ENCODE results near the gene COL13A1.

DNA sequence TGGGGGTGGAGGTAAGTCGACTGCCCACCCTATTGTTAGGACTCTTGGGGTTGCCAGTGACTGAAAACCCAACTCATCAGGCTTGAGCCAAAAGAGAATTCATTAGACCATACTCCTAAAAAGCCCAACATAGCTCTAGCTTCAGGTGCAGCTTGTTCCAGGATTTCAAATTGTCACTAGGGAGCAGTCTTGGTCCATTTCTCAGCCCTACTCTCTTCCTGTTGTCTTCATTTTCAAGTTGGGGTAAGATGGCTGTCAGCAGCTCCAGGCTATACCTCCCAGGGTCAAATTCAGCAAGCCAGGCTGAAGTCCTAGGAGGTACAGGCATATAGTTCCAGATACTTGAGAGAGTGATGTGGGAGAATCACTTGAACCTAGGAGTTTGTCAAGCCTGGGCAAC is 14.9 kb upstream of the COL13A1 start:
- TF ChIP-seq CTCF (IDR thresholded peaks at IDR 0.05), result peak in 2 of 4 donors; percentile 11 to 20
- TF ChIP-seq POLR2A (IDR thresholded peaks at IDR 0.05), result no peak
